H4 (cell line): ENCODE measurements around the gene FSD1. TPM values are rescaled to one million over a fixed set of nuclear protein-coding genes. Genes with fewer than 3 reads are reported as not detected.
"Not testable (repeated sequence)": the region's sequence is repeated elsewhere in the genome, so short reads cannot be mapped to it uniquely, and the experiment has no call there.

Experiments used
- DNase-seq: peaks from one replicate; pipeline ENCODE4 v3.0.0-alpha.2; 2015; ENCODE audit warnings: low spot score
- total RNA-seq: library from RNA; depleted of rRNA; stranded (reverse); fragments of >200 nt; shearing (Covaris generic); gene quantifications from 2 replicates; pipeline ENCODE4 v1.2.3, GENCODE V29; 2014

Gene FSD1
- total RNA-seq, 1 experiment from 2014 or later: 26.7 TPM

DNA sequence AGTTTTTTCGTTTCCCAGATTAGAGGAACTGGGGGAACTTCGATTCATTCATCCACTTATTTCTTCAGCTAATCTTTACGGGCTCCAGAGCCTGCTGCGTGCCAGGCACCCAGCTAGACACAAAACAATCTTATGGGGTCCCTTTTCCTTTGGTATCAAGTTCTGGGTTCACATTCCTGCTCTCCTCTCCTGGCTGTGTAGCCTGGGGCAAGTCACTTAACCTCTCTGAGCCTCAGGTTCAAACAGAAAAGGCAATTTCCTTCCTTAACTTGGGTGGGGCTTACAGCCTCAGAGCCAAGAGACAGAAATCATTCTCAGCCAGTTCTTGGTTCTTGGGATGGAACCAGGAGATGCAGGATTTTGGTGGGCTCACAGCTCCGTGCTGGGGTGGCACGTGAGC is 19.4 kb upstream of the FSD1 start:
- no peak for DNase-seq

DNA sequence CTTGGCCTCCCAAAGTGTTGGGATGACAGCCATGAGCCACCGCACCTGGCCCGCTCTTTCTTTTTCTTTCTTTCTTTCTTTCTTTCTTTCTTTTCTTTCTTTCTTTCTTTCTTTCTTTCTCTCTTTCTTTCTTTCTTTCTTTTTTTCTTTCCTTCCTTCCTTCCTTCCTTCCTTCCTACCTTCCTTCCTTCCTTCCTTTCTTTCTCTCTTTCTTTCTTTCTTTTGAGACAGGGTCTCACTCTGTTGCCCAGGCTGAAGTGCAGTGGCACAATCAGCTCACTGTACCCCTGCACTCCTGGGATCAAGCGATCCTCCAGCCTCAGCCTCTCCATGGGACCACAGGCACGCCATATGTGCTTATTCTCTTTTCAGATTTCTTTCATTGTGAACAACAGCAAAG is 18.3 kb upstream of the FSD1 start:
- not testable (repeated sequence) for DNase-seq

DNA sequence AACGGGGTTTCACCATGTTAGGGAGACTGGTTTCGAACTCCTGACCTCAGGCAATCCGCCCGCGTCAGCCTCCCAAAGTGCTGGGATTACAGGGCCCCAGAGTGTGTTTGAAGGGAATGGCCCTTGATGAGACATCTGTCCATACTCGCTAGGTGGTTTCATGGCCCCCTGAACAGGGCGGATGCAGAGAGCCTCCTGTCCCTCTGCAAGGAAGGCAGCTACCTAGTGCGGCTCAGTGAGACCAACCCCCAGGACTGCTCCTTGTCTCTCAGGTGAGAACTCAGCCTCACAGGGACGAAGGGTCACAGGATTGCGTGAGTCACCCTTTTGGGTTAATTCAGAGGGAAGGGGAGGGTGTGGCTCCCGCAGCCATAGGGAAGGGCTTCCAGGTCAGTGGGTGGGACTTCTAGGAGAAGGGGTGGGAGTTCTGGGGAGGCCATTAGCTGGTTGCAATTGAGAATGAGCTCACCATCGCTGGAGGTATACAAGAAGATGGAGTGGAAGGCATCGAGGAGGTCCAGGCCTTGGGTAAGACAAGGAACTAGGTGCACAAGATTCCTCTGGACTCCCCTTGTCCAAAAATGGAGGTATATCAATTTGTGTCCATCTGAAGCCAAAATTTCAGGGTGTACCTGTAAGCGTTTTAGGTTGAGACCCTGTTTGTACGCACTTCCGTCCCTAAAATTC is 16.2 kb upstream of the FSD1 start:
- no peak for DNase-seq

DNA sequence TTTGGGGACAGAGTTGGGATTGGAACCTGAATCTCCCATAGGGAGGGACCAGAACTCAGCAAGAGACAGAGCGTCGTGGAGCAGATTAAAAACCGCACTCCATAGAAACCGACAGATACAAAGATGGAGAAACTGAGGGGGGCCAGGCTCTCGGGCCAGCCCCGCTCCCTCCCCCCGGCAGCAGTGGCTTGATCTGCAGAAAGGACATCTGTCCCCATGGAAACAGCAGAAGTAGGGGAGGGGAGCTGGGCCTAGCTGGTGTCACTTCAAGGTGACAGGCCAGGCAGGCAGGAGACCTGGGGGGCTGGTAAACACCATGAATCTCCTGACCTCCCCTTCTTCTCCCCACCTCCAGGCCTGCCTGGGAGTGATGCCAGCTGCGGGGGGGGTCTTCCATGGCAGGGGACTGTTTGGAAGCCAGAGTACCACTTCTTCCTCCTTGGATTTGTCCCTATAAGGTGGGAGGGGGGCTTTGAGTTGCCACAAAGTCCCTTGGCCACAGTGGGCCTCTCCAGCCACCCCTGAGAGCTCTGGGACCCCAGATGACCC is 13.1 kb upstream of the FSD1 start:
- DNase-seq: no peak

DNA sequence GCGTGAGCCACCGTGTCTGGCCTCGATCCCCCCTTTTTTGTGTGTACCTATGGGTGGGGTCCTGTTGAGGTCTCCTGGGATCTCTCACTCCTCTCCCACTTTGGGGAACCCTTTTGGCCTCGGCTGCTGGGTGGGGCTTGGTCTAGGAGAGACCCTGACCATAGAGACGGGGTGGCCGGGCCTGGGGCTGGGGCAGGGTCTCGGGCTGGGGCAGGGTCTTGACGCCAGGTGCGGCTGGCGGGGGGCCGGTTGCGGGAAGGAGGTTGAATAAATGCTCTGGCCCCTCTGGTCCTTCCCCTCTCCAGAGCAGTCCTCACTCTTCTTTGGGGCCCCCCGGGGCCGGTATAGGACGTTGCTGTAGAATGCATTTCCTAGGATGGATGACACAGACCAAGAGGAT is 11.9 kb upstream of the FSD1 start:
- DNase-seq: no peak

DNA sequence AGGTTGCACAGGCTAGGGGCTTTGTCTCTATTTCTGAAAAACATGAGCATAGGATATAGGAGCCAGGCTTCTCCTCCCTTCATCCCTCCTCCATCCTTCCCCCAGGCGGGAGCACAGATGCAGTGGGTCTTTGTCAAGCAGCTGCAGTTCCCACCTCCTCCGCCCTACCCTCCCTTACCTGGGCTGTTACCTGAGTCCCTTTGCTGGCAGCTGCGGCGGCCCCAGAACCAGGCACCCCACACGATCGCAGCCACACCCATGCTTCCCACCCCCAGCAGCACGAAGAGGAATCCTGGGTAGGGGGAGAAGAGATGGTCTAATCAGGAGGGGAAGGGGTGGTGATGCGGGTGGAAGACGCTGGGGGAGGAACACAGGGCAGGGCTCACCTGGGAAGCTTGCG is 10.0 kb upstream of the FSD1 start:
- DNase-seq: no peak

DNA sequence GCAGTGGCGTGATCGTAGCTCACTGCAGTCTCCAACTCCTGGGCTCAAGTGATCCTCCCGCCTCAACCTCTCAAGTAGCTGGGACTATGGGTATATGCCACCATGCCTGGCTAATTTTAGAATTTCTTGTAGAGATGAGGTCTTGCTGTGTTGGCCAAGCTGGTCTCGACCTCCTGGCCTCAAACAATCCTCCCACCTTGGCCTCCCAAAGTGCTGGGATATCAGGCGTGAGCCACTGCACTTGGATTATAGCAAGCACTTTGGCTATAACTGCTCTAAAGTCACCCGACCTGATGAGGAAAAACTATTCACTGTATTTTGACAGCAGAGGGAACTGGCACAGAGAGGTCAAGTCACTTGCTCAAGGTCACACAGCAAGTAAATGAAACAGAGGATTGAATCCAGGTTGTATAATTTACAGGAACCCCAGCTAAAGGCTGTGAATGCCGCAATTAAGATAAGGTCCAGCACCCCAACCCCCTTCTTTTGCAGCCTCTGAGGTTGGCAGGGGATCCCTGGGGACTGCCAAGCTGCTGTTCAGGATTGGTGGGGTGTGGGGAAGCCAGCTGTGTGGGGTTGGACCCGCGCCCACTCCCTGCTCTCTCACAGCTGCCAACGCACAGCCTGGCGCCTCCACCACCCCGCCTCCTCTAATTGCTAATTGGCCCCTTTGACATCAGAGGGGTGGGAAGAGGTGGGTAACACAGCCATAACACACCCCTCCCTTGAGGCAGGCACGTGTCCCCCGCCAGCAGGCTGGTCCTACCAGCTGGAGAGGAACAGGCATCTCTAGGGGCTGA is 8.2 kb upstream of the FSD1 start:
- DNase-seq: peak; percentile 66

DNA sequence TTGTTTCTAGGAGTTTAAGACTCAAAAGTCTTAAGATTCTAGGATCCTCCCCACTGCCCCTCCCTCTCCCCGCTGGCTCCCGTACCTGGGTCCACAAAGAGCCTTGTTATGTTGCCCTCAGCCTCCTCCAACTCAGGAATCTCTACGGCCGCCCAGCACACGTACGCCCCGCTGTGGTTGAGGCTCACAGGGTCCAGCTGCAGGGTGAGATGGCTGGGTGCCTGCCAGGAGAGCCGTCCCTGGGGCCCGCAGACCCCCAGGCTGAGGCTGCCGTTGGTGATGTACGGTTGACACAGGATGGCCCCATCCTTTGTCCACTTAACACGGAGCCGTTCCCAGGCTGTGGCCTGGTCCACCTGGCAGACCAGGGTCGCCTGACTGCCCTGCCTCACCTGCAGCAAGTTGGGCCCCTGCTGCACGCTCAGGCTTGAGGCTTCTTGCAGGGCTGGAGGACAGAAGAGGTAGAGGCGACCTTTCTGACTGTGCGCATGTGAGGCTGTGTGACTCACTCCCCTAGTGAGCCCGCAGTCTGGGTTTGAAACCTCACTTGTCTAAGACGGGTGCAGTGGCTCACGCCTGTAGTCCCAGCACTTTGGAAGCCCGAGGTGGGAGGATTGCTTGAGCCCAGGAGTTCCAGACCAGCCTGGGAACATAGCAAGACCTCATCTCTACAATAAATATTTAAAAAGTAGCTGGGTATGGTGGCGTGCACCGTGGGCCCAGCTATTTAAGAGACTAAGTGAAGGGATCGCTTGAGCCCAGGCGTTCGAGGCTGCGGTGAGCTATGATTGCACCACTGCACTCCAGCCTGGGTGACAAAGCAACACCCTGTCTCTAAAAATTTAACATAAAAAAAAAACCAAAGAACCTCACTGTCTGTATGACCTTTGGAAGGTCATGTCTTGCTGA is 6.2 kb upstream of the FSD1 start:
- DNase-seq: no peak

DNA sequence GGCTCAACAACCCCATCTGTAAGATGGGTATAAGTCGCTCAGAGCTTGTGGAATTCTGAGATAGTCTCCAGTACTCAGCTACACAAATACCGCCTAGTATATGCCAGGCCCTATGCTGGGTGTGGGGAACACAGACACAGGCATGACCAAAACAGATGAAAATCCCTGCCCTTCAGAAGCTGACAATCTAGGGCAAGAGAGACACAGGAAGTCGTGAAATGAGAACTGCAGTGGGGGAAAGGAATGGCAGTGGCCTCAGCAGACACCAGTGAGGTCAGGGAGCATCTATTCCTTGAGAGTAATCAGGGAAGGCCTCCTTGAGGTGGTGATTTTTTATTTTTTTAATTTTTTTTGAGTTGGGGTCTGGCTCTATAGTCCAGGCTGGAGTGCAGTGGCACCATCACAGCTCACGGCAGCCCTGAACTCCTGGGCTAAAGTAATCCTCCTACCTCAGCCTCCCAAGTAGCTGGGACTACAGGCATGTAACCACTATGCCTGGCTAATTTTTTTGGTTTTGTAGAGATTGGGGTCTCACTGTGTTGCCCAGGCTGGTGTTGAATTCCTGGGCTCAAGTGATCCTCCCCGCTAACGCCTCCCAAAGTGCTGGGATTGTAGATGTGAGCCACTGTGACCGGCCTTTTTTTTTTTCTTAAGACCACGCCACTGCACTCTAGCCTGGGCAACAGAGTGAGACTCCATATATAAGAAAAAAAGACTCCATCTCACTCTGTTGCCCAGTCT is 5.4 kb upstream of the FSD1 start:
- DNase-seq: no peak

DNA sequence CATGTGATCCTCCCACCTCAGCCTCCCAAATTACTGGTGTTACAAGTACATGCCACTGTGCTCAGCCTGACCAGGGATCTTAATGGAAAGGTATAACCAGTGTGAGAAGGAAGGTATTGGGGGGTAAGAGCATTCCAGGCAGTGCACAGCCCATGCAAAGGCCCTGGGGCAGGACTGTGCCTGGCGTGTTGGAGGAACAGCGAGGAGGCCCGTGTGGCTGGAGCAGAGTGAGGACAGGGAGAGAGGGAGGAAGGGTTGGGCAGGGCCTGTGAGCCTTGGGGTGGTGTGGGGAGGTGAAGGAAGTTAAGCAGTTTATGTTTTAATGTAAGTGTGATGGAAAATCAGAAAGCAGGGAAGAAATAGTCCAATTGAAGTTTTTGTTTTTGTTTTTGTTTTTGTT is 3.8 kb upstream of the FSD1 start:
- DNase-seq: no peak

DNA sequence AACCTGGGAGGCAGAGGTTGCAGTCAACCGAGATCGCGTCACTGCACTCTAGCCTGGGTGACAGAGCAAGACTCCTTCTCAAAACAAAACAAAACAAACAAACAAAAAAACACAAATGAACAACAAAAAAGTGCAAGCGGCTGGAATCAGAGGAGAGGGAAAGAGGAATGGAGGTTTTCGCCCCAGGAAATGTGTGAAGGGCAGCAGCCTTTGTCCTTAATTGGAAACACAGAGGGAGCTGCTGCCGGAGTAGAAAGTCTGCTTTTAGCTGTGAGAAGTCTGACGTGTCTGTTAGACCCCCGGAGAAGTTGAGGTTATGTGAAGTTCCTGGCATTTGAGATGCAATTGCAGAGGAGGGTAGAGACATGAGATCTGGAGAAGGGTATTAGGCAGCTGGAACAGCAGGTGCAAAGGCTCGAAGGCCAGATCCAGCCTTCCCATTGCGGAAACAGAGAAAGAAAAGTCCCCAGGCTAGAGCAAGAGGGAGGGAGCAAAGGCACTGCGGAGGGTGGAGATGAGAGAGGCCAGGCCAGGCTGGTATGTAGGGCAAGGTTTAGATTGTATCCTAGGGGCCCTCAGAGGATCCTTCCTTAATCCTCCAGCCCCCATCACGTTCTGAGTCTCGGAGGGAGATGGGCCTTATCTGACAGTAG is 2.7 kb upstream of the FSD1 start:
- DNase-seq: no peak

DNA sequence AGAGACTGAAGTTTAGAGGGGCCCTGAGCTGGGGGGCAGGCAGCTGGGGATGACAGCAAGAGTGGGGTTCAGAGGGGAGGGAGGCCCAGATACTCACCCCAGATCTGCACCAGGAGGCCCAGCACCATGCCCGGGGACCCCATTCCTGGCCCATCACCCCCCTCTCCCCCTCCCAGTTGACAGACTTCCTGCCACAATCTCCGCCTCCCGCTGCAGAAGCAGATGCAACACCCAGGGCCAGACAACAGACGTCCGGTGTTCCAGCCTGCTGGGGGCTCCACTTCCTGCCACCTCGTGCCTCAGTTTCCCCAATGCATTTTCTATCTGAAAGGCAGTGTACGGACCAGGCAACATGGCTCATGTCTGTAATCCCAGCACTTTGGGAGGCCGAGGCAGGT is 2.2 kb upstream of the FSD1 start, which contains the start of gene TMIGD2:
Gene TMIGD2 (minus strand): TSS at position 147 of the 398 bp plus-strand sequence. CDS start 4 bp downstream, at position 143.
- no peak for DNase-seq

DNA sequence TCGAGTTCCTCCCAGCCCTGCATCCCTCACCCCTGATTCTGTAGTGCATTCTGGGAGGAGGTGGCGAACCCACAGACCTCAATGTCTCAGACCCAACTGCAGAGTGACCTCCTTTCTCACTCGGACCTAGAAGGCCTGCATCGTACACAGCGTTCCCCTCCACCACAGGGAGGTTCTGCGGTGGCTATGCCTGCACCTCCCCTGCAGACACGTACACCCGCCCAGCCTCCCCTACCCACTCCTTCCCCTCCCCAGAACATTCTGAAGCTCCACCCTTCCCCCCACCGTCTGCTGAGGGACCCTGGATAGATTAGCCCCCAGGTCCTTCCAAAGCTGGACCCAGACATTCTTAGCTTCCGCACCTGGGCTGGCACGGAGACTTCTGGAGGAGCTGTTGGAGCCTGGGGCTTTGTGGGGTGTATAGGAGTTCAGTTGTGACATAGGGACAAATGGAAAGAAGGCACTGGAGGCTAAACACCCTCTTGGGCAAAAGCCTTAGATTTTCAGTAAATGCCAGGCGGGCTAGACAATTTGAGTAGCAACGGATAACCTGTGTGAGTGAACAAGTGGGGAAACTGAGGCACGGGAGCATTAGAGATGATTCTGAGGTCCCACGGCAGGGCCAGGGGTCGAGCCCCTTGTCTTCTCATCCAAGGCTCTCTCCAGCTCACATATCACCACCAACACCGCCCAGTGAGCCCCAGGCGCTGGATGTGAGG is 420 bp upstream of the FSD1 start:
- no peak for DNase-seq

DNA sequence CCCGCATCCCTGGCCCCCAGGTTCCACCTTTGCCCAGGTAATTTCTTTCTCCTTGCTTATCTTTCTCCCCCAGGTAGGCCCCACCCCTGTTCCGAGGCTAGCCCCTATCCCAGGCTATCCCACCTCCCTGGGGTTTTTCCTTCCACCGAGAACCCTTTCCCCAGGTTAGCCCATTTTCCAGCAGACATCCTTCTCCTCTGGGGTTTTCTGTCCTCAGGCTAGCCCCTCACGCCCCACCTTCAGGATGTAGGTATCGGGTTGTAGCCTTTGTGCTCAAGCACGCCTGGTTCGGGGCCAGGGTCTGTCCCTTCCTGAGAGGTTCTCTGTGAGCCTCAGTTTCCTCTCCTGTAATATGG is 837 bp downstream of the FSD1 start:
- no peak for DNase-seq

DNA sequence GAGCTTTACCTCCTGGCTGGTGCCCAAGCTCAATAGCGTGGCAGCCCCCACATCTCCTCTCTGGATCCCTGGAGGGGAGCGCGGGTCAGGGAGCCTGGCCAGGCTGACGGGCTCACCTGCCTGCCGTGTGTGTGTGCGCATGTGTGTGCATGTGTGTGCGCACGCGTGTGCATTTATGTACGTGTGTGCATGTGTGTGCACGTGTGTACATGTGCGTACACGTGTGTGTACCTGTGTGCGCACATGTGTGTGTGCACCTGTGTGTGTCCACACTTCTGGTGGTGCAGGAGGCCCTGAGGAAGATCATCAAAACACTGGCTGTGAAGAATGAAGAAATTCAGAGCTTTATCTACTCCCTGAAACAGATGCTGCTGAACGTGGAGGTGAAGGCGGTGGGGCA is 1.3 kb downstream of the FSD1 start:
- no peak for DNase-seq

DNA sequence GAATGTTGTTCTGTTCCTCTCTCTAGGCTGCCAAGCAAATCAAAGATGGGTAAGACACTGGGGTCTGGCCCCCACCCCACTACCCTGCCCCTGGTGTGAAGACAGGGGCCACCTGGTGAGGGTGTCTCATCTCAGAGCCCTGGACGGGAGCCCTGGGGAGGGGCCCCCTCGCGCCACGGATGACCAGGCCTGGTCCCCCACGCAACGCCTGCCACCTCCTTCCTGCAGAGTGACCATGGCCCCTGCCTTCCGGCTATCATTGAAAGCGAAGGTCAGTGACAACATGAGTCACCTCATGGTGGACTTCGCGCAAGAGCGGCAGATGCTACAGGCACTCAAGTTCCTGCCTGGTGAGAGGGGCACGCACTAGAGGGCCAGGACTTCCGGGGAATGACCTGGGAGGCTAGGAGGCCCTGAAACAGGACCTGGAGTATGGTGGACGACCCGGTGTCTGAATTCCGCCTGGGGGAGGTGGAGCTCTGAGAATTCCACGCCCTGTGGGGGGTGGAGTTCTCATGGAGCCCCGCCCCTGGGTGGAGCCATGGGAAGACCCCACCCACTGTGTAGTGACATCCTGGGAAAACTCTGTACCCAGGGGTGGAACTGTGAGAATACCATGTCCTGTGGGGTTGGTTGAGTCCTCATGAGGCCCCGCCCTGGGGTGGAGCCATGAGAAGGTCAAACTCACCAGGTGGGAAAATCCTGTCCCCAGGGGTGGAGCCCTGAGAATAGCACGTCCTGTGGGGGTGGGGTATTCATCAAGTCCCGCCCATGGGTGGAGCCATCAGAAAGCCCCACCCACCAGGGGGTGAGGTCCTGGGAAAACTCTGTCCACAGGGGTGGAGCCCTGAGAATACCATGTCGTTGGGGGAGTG is 6.1 kb downstream of the FSD1 start:
- no peak for DNase-seq

DNA sequence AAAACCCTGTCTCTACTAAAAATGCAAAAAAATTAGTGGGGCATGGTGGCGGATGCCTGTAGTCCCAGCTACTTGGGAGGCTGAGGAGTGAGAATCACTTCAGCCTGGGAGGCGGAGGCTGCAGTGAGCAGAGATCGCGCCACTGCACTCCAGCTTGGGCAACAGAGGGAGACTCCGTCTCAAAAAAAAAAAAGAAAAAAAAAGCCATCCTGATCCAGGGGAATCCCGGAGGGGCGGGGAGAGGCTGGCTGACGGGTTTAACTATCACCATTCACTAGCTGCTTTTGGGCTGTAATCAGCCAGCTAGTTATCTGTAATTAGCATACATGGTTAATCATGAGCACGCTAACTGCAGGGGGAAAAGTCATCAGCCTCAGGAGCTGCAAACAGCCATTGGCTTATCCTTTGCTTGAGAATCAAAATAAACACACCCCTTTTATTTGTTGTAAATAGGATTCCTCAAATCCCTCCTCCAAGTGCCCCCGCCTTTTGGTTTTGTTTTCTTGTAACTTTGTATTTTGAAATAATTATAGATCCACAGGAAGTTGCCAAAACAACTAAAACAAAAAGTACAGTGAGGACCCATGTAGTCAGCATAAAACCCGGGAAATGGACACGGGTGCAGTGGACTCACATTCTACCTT is 9.6 kb downstream of the FSD1 start:
- DNase-seq: no peak

DNA sequence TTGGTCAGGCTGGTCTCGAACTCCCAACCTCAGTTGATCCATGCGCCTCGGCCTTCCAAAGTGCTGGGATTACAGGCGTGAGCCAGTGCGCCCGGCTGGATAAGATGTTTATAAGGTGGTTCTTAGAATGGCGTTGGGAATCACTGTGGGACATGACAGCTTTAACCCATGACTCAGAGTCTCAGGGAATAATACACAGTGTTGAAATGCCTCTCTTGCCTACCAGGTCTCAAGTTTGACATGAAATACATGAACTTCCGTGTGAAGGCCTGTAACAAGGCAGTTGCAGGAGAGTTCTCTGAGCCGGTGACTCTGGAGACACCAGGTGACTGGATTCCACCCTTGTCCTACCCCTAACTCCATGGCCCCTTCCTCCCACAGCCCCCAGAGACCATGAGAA is 12.6 kb downstream of the FSD1 start:
- no peak for DNase-seq

DNA sequence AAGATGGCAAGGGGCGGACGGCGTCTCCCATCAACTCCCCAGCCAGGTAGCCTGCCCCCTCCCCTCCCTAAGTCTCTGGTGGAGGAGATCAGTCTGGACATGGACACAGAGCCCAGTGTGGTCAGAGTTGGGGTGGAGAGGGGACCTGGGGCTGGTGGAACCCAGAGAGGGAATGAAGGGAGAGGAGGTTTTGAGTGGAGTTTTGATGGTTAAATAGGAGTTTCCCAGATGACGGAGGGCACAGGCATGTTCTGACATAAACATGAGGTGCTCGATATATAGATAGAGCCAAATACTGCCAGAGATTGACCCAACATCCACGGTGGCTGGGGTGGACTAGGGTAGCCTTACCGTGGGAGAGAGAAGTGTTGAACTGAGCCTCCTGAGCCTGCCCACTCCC is 14.1 kb downstream of the FSD1 start:
- DNase-seq: no peak
